LoVo (cell line): ENCODE data around the gene RNF25.

Experiments
- DNase-seq: peaks from one replicate; pipeline ENCODE4 v3.0.0-alpha.2; 2016; ENCODE audit warnings: low spot score

The RNF25 gene, protein sequence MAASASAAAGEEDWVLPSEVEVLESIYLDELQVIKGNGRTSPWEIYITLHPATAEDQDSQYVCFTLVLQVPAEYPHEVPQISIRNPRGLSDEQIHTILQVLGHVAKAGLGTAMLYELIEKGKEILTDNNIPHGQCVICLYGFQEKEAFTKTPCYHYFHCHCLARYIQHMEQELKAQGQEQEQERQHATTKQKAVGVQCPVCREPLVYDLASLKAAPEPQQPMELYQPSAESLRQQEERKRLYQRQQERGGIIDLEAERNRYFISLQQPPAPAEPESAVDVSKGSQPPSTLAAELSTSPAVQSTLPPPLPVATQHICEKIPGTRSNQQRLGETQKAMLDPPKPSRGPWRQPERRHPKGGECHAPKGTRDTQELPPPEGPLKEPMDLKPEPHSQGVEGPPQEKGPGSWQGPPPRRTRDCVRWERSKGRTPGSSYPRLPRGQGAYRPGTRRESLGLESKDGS

GRCh38 chr2:218671654-218672566, at the start of gene RNF25, which contains the start of gene STK36:
Gene RNF25, minus strand, starts transcription at chr2:218672002. Its CDS starts 32 bp downstream, at chr2:218671970.
Gene STK36, plus strand, starts transcription at chr2:218672086. Its CDS starts 744 bp downstream, at chr2:218672830.
- DNase-seq, result peak; percentile 87

- no peak for DNase-seq
Measured at GRCh38 chr2:218721488-218721887, 49.7 kb upstream of the RNF25 start.

DNA sequence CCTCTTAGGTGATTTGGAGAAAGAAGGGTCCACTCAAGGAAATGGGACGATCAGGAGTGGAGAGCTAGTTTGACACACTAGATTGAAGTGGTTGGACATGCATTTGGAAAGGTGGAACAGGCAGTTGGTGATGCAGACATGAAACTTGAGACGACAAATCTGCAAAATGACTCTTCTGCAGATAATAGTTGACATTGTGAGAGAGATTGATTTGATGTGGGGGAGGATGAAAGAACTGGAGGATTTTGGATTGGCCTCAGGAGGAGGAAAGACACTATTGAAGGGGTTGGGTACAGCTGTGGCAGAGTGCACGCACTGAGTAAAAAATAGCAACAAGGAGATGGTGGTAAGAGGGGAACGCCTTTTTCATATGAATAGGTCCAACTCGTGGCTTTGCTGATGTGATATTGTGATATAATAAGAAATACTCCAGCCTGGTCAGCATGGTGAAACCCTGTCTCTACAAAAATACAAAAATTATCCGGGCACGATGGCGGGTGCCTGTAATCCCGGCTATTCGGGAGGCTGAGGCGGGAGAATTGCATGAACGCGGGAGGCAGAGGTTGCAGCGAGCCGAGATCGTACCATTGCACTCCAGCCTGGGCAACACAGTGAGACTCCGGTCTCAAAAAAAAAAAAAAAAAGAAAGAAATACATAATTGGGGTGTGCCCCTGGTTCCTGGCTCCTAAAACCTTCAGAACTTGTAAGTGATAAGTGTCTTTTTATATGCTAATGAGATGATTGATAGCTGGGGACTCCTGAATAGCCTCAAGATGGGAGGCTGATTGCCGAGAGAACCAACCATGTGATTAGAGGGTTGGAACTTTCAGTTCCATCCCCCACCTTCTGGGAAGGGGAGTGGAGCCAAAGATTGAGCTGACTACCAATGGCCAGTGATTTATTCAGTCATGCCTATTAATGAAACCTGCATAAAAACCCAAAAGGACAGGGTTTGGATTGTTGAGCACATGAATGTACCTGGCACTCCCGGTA, 48.5 kb upstream of the RNF25 start:
- DNase-seq, result no peak

DNA sequence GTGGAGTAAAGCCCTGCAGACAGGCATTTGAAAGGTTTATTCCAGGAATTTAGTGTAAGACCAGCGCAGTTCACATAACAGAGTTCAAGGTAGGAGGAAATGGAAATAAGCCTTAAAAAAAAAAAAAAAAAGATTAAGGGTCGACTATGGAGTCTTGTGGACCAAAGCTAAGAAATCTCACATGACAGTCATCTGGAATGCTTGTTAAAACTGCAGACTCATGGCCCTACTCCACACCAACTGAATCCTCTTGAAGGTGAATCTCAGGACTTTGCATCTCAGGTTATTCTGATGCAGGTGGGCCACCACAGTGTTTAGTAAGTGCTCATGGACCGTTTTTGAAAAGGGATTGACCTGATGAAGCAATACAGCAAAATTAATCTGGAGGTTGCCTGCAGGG, 47.7 kb upstream of the RNF25 start:
- no peak for DNase-seq

GRCh38 chr2:218718058-218718457, 46.3 kb upstream of the RNF25 start:
- DNase-seq, result no peak

DNA sequence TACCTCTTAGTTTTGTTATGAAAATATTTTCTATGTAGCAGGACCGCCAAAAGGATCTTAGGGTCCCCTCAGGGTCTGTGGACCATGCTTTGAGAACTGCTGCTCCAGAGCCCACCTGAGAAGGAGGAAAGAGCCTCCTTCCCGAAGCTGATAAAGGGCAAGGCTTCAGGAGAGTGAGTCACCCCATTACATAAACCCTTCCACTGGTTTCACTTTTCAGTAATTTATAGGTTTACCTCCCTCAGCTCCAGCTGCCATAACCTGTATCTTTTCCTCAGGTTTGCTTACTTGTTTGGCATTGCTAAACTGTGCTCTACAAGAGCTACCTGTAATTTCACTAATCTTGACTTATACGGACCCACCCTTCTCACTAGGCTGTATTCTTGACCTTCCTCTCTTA, 45.5 kb upstream of the RNF25 start:
- peak; percentile 50 for DNase-seq

DNA sequence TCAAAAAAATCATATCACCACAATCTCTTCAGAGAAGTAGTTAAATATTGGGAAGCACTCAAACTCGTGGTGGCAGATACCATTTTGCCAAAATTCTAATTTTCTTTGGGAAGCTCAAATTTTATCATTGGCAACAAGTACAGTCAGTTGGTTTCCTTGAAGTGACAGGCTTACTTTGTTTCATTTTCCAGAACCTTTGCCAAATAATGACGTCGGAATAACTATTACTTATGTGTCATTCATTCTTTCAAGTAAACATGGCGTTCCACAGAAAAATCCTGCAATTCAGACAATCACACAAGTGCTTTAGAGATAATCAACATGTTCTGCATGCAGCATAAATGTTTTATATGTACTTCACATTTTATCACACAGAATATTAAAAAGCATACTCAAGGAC, 44.3 kb upstream of the RNF25 start:
- no peak for DNase-seq

GRCh38 chr2:218713922-218714321, 42.1 kb upstream of the RNF25 start:
- DNase-seq, result no peak

- DNase-seq, result no peak
Measured at GRCh38 chr2:218711550-218711929, 39.7 kb upstream of the RNF25 start.

DNA sequence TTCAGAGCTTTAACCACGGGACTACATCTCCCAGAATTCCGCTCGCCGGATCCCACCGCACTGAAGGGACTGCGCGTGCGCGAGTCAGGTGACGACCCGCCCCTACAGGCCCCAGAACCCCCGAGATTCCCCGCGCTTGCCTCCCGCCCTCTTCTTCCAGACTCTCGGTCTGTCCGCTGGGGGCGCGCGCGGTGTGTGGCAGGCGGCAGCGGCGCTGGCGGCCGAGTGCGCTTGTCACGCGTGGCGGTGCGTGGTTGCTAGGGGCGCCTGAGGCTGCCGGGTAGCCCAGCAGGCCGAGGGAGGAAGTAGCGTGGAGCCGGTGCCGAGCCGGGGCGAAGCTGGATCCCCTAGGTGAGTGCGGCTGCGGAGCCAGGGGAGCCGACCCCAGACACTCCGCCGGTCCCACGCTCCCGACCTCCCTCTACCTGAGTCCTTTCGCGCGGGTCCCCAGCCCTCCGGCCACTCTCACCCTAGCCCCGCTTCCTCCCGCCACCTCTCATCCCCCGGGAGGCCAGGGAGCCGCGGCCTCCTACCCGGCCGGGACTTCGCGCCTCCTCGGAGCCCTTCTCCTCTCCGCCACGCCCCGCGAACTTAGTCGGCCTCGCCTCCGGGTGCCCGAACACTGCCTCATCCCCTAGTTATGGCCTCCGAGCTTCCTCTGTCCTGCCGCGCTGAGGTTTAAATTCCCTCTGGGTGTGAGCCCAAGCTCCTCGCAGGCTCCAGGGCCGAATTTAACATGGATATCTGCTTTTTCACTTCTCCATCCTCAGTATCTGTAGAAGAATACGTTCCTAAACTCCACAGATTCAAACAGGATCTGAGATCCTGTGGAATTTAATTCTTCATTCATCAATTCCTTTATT, 39.1 kb upstream of the RNF25 start, which contains the start of gene TTLL4:
Gene TTLL4 (plus strand): TSS at position 149 of the 863 bp plus-strand sequence. CDS start 26,842 bp downstream, outside the sequence.
- peak; percentile 96 for DNase-seq

GRCh38 chr2:218710334-218710686, 38.5 kb upstream of the RNF25 start:
- no peak for DNase-seq

DNA sequence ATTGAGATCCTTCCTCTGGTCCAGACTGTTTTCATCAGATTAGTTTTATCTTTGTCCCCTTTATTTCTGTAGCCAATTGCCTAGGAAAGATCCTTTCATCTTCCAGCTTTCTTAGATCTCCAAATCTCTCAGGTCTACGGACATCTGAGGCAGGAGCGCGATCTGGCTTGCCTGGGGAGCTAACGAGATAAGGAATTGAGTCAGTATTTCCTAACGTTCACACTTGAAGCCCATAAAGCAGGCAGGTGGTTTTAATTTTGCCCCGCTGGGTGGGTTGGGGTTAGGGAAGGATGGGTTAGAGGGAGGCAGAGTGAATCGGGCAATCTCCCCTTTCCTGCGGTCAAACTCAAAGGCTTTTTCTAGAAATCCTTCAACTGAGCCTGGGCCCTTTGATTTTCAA, 38.1 kb upstream of the RNF25 start:
- DNase-seq, result no peak

GRCh38 chr2:218708086-218708485, 36.3 kb upstream of the RNF25 start:
- DNase-seq, result no peak

- no peak for DNase-seq
Measured at GRCh38 chr2:218703341-218703740, 31.5 kb upstream of the RNF25 start.

GRCh38 chr2:218701806-218702205, 30.0 kb upstream of the RNF25 start:
- DNase-seq, result no peak

DNA sequence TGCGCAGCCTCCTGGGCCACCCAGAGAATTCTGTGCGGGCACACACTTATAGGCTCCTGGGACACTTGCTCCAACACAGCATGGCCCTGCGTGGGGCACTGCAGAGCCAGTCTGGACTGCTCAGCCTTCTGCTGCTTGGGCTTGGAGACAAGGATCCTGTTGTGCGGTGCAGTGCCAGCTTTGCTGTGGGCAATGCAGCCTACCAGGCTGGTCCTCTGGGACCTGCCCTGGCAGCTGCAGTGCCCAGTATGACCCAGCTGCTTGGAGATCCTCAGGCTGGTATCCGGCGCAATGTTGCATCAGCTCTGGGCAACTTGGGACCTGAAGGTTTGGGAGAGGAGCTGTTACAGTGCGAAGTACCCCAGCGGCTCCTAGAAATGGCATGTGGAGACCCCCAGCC, 27.1 kb upstream of the RNF25 start:
- DNase-seq, result no peak

- no peak for DNase-seq
Measured at GRCh38 chr2:218694405-218695145, 22.8 kb upstream of the RNF25 start.

DNA sequence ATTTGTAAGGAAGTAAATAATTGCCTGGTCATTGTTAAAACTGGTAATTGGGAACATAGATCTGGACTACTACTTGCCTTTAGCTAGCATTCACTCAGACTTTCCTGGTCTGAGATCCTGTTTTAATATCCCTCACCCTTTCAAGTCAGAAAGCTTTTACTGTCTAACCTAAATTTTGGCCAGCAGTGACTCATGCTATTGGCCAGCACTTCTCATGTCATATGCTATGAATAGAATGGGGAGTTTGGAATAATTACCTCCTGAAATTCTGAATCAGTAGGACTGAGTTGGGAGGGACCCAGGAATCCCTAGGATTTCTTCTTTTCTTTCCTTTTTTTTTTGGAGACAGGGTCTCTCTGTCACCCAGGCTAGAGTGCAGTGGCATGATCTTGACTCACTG, 19.4 kb upstream of the RNF25 start:
- no peak for DNase-seq

DNA sequence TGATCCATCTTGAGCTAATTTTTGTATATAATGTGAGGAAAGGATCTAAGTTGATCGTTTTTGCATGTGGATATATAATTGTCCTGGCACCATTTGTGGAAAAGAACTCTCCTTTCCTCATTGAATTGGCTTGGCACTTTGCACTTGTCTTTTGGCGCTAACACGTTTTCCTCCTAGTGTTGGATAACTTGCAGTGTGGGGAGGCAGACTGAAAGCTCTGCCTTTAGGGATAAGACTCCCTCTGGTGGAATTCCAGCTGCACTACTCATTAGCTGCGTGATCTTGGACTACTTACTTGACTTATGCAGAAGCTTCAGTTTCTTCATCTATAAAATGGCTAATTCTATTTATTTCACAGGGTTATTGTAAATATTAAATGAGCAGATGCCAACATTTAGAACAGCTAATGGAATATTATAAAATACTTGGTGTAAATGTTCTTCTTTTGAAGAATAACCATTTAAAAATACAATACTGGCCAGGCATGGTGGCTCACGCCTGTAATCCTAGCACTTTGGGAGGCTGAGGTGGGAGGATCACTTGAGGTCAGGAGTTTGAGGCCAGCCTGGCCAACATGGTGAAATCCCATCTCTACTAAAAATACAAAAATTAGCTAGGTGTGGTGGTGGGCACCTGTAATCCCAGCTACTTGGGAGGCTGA, 15.7 kb upstream of the RNF25 start:
- DNase-seq, result peak; percentile 70
